Measurements from ENCODE around the gene FBXL5. TPM values are rescaled to one million over a fixed set of nuclear protein-coding genes. Genes with fewer than 3 reads are reported as not detected.

Gene FBXL5
- total RNA-seq, 3 donors from 2014 or later, result 44.8 to 104 (median 60.4) TPM

GRCh38 chr4:15587649-15588048, 67.5 kb downstream of the FBXL5 start:
- Histone ChIP-seq H3K4me3 (no peak overlapping the region), H3K36me3 (ENCODE audit: low read depth) (no peaks in the 10 kb centered on the region), H3K9me3 (no peaks in the 10 kb centered on the region), H3K4me1 (ENCODE audit: low read depth) (no peaks in the 10 kb centered on the region)
- intact Hi-C loops (cut with DNase I, micrococcal nuclease), result no loop called here
- DNase-seq, result no peak
- TF ChIP-seq CTCF (IDR thresholded peaks at IDR 0.05), result no peak
- ATAC-seq, result no peak

GRCh38 chr4:15586066-15586465, 69.1 kb downstream of the FBXL5 start:
- Histone ChIP-seq H3K4me3 (no peak overlapping the region), H3K9me3 (no peaks in the 10 kb centered on the region), H3K36me3 (ENCODE audit: low read depth) (no peaks in the 10 kb centered on the region), H3K4me1 (ENCODE audit: low read depth) (no peaks in the 10 kb centered on the region)
- TF ChIP-seq CTCF (IDR thresholded peaks at IDR 0.05), result no peak
- intact Hi-C loops (cut with DNase I, micrococcal nuclease), result no loop called here
- no peak for DNase-seq
- ATAC-seq, result no peak

DNA sequence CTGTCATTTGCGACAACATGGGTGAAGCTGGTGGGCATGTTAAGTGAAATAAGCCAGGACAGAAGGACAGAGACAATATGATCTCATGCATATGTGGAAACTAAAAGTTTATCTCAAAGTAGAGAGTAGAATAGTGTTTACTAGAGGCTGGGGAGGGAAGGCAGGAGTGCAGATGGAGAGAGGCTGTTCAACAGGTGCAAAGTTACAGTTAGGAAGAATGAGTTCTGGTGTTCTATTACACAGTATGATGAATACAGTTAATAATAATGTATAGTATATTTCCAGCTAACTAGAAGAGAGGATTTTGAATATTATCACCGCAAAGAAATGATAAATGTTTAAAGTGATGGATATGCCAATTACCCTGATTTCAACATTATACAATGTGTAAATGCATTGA, 69.8 kb downstream of the FBXL5 start:
- TF ChIP-seq CTCF (IDR thresholded peaks at IDR 0.05), result no peak
- intact Hi-C loops (cut with DNase I, micrococcal nuclease), result no loop called here

DNA sequence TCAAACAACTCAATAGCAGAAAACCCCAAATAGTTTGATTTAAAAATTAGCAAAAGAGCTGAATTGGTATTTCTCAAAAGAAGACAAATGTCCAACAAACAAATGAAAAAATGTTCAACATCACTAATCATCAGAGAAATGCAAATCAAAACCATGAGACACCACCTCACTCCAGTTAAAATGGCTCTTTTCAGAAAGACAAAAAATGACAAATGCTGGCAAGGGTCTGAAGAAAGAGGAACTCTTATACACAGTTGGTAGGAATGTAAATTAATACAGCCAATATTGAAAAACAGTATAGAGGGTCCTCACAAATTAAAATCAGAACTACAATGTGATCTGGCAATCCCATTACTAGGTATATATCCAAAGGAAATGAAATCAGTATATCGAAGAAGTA, 70.4 kb downstream of the FBXL5 start:
- Histone ChIP-seq H3K4me3 (no peak overlapping the region), H3K9me3 (no peaks in the 10 kb centered on the region), H3K36me3 (ENCODE audit: low read depth) (no peaks in the 10 kb centered on the region), H3K4me1 (ENCODE audit: low read depth) (no peaks in the 10 kb centered on the region)
- intact Hi-C loops (cut with DNase I, micrococcal nuclease), result no loop called here
- TF ChIP-seq CTCF (IDR thresholded peaks at IDR 0.05), result no peak
- no peak for DNase-seq
- no peak for ATAC-seq

More for the DNA sequence above, 69.8 kb downstream of the FBXL5 start:
- Histone ChIP-seq H3K9me3 (no peaks in the 10 kb centered on the region), H3K36me3 (ENCODE audit: low read depth) (no peaks in the 10 kb centered on the region), H3K4me3 (no peak overlapping the region), H3K4me1 (ENCODE audit: low read depth) (no peaks in the 10 kb centered on the region)
- no peak for DNase-seq
- ATAC-seq, result no peak

DNA sequence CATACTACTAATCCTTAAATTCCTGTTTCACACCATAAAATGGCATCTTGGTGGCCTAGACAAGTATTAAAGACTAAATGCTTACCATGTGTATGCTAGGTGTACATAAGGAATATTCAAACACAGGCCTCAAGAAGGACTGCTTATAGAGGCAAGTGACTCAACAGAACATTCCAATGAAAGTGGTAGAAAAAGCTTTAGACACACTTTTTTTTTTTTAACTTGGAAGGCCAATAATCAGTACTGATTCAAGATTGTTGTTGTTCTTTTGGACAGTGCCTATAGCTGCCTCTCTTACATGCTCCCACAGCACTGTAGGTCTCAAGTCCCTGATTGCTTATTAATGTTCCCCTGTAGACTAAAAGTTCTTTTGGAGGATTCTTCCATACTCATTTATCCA, 77.6 kb downstream of the FBXL5 start:
- H3K36me3 ChIP-seq (ENCODE audit: low read depth), result no peaks in the 10 kb centered on the region
- no peak for DNase-seq
- H3K4me3 ChIP-seq, result no peak overlapping the region
- H3K4me1 ChIP-seq (ENCODE audit: low read depth), result no peaks in the 10 kb centered on the region
- no peaks in the 10 kb centered on the region for H3K9me3 ChIP-seq
- no peak for ATAC-seq
- no peak for TF ChIP-seq CTCF (IDR thresholded peaks at IDR 0.05)
- intact Hi-C loops (cut with DNase I, micrococcal nuclease), result no loop called here

DNA sequence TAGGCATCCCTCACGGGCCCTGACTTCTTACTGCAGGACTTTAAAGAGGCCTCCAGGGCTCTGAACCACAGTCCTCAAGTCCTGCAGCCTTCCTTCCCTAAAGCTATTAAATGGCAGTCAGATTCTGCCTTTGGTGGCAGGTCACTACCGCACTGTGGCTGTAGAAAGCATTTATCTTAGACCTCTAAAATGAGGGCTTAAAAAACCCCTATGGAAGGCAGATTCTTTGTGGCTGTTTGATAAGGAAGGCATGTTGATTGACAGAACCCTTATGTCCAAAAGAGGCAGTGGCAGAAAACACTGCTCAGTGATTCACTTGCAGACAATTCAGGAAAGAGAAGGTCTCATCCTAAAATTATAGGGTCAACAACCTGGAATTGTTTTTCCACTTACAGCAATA, 79.2 kb downstream of the FBXL5 start:
- H3K4me3 ChIP-seq, result no peak overlapping the region
- H3K9me3 ChIP-seq, result no peaks in the 10 kb centered on the region
- ATAC-seq (no peak), DNase-seq (no peak)
- no peaks in the 10 kb centered on the region for H3K36me3 ChIP-seq (ENCODE audit: low read depth)
- TF ChIP-seq CTCF (IDR thresholded peaks at IDR 0.05), result no peak
- intact Hi-C loops (cut with DNase I, micrococcal nuclease), result no loop called here
- no peaks in the 10 kb centered on the region for H3K4me1 ChIP-seq (ENCODE audit: low read depth)

Measured in mucosa of descending colon (tissue), 3 donors.